C1 segment of cervical spinal cord (tissue), 14 donors: ENCODE data around the gene CHST3.
A peak's percentile ranks its signal among the peaks of the same experiment; 100 is the strongest.
"Not testable (repeated sequence)": the region's sequence is repeated elsewhere in the genome, so short reads cannot be mapped to it uniquely, and the experiment has no call there.

Experiments used
- DNase-seq, 14 donors: peaks; one replicate each; lab custom pipeline; 2025; lab: John Stamatoyannopoulos, UW

Gene CHST3

GRCh38 chr10:71948496-71949067 lies 15.6 kb upstream of the CHST3 start:
- no peak for DNase-seq

- no peak for DNase-seq
Measured at GRCh38 chr10:71950683-71951082, 13.5 kb upstream of the CHST3 start.

GRCh38 chr10:71952745-71953144 lies 11.4 kb upstream of the CHST3 start:
- DNase-seq: no peak

- DNase-seq: no peak
Measured at GRCh38 chr10:71957546-71958275, 6.5 kb upstream of the CHST3 start.

- no peak for DNase-seq
Measured at GRCh38 chr10:71959526-71959925, 4.7 kb upstream of the CHST3 start.

- no peak for DNase-seq
Measured at GRCh38 chr10:71961831-71962230, 2.4 kb upstream of the CHST3 start.

GRCh38 chr10:71962901-71963300 lies 1.3 kb upstream of the CHST3 start:
- no peak for DNase-seq

GRCh38 chr10:71963351-71964097 lies 671 bp upstream of the CHST3 start:
- peak in 4 of 14 donors; percentile 72 to 77 (median 75) for DNase-seq

GRCh38 chr10:71964743-71965515 lies 734 bp downstream of the CHST3 start:
- peak in 4 of 14 donors; percentile 56 to 76 (median 63) for DNase-seq

- peak in 3 of 14 donors; percentile 57 to 67 (median 63) for DNase-seq
Measured at GRCh38 chr10:71965623-71966022, 1.4 kb downstream of the CHST3 start.

GRCh38 chr10:71966046-71967004 lies 2.1 kb downstream of the CHST3 start:
- peak in 2 of 14 donors; percentile 63 to 79 for DNase-seq

- not testable (repeated sequence) for DNase-seq
Measured at GRCh38 chr10:71967958-71968357, 3.8 kb downstream of the CHST3 start.

GRCh38 chr10:71968553-71969474 lies 4.6 kb downstream of the CHST3 start:
- peak in 1 of 14 donors; percentile 49 for DNase-seq

GRCh38 chr10:71969929-71970328 lies 5.7 kb downstream of the CHST3 start:
- DNase-seq: peak in 3 of 14 donors; percentile 44 to 64 (median 56)

- peak in 3 of 14 donors; percentile 44 to 64 (median 56) for DNase-seq
Measured at GRCh38 chr10:71970331-71970730, 6.1 kb downstream of the CHST3 start.

GRCh38 chr10:71970869-71971268 lies 6.7 kb downstream of the CHST3 start:
- DNase-seq: peak in 1 of 14 donors; percentile 63

GRCh38 chr10:71971311-71971731 lies 7.1 kb downstream of the CHST3 start:
- peak in 2 of 14 donors; percentile 43 to 63 for DNase-seq

- DNase-seq: no peak
Measured at GRCh38 chr10:71971769-71972555, 7.8 kb downstream of the CHST3 start.
